Neural progenitor cell (in vitro differentiated cells): ENCODE data around the gene CPLX3. TPM values are rescaled to one million over a fixed set of nuclear protein-coding genes. Genes with fewer than 3 reads are reported as not detected.

Experiments used
- DNase-seq: peaks from one replicate; pipeline ENCODE4 v3.0.0-alpha.2; 2016; ENCODE audit warnings: low spot score
- H2AFZ ChIP-seq: fragments of 200-600 bp; sonication (generic); replicated peaks from 2 replicates; pipeline ENCODE4 v1.6.1; 2016; ENCODE audit warnings: antibody characterized with exemption
- H3F3A ChIP-seq: fragments of 200-600 bp; sonication (generic); 2 replicates; pipeline ENCODE4 v1.6.1; 2016; ENCODE audit warnings: antibody characterized with exemption, low read depth
- H3K27ac ChIP-seq: fragments of 200-600 bp; sonication (generic); 2 replicates; pipeline ENCODE4 v1.5.1; 2016; ENCODE audit warnings: mild to moderate bottlenecking
- H3K27me3 ChIP-seq: fragments of 200-600 bp; sonication (generic); 2 replicates; pipeline ENCODE4 v1.6.1; 2016; ENCODE audit warnings: mild to moderate bottlenecking, moderate library complexity
- H3K36me3 ChIP-seq: fragments of 200-600 bp; sonication (generic); 2 replicates; pipeline ENCODE4 v1.5.1; 2016
- H3K4me1 ChIP-seq: fragments of 200-600 bp; sonication (generic); 2 replicates; pipeline ENCODE4 v1.6.1; 2016; ENCODE audit warnings: mixed run types
- H3K4me2 ChIP-seq: fragments of 200-600 bp; sonication (generic); 2 replicates; pipeline ENCODE4 v1.6.1; 2016
- H3K4me3 ChIP-seq: fragments of 200-600 bp; sonication (generic); 2 replicates; pipeline ENCODE4 v1.5.1; 2016
- H3K79me2 ChIP-seq: fragments of 200-600 bp; sonication (generic); 2 replicates; pipeline ENCODE4 v1.6.1; 2016; ENCODE audit warnings: low read depth
- H3K9ac ChIP-seq: fragments of 200-600 bp; sonication (generic); 2 replicates; pipeline ENCODE4 v1.6.1; 2016
- H3K9me3 ChIP-seq: fragments of 200-600 bp; sonication (generic); 2 replicates; pipeline ENCODE4 v1.5.1; 2016; ENCODE audit warnings: low read depth
- H4K20me1 ChIP-seq: fragments of 200-600 bp; sonication (generic); 2 replicates; pipeline ENCODE4 v1.6.1; 2016; ENCODE audit warnings: low read depth
- H3K27ac Mint-ChIP-seq: 3 replicates; pipeline ENCODE4 v1.8.0; 2021; ENCODE audit warnings: mixed read lengths
- H3K27me3 Mint-ChIP-seq: 2 replicates; pipeline ENCODE4 v1.8.0; 2022; ENCODE audit warnings: low read depth, mild to moderate bottlenecking, inconsistent platforms, moderate library complexity, mixed read lengths; ENCODE audit not compliant: insufficient read depth
- H3K36me3 Mint-ChIP-seq: 3 replicates; pipeline ENCODE4 v1.8.0; 2021; ENCODE audit warnings: mixed read lengths
- H3K4me1 Mint-ChIP-seq: 3 replicates; pipeline ENCODE4 v1.8.0; 2021; ENCODE audit warnings: mixed read lengths
- H3K4me3 Mint-ChIP-seq: 3 replicates; pipeline ENCODE4 v1.8.0; 2021; ENCODE audit warnings: mild to moderate bottlenecking, moderate library complexity, mixed read lengths
- H3K9me3 Mint-ChIP-seq: 3 replicates; pipeline ENCODE4 v1.8.0; 2020; ENCODE audit warnings: mixed read lengths
- EZH2 ChIP-seq: fragments of 200-600 bp; sonication (generic); IDR thresholded peaks from 2 replicates; pipeline ENCODE4 v1.6.1; 2017; ENCODE audit warnings: antibody characterized with exemption, mild to moderate bottlenecking, moderate library complexity
- EZH2phosphoT487 ChIP-seq: fragments of 200-600 bp; sonication (generic); IDR thresholded peaks from 2 replicates; pipeline ENCODE4 v1.6.1; 2017; ENCODE audit warnings: antibody characterized with exemption
- total RNA-seq: library from RNA; depleted of rRNA; stranded (reverse); fragments of >200 nt; gene quantifications from 2 replicates; pipeline ENCODE4 v1.2.3, GENCODE V29; 2015; ENCODE audit warnings: low replicate concordance
- TF ChIP-seq, protein P1 (sequence below): fragments of 200-600 bp; sonication (generic); IDR thresholded peaks from 2 replicates; pipeline ENCODE4 v1.5.1; 2017; ENCODE audit warnings: antibody characterized with exemption, mild to moderate bottlenecking

Gene CPLX3
- total RNA-seq, 1 donor from 2014 or later, result not detected

GRCh38 chr15:74826921-74827320 lies 494 bp downstream of the CPLX3 start:
- no peaks in the 10 kb centered on the region for H3K36me3 Mint-ChIP-seq
- H3K4me3 Mint-ChIP-seq, result peak overlapping the region; percentile 15
- peaks cover 50% of the 10 kb centered on the region for H3K27me3 Mint-ChIP-seq

GRCh38 chr15:74827614-74828013 lies 1.2 kb downstream of the CPLX3 start:
- Mint-ChIP-seq H3K27me3 (peaks cover 47% of the 10 kb centered on the region), H3K36me3 (no peaks in the 10 kb centered on the region), H3K9me3 (no peaks in the 10 kb centered on the region), H3K27ac (no peak overlapping the region), H3K4me3 (no peak overlapping the region), H3K4me1 (peaks cover 14% of the 10 kb centered on the region)
- Histone ChIP-seq H3K27me3 (peaks cover 58% of the 10 kb centered on the region), H3K9ac (no peak overlapping the region), H2AFZ (no peak overlapping the region), H3K9me3 (no peaks in the 10 kb centered on the region), H3K79me2 (no peaks in the 10 kb centered on the region), H3K4me2 (no peak overlapping the region), H3K27ac (no peak overlapping the region), H3F3A (peaks cover 4% of the 10 kb centered on the region), H4K20me1 (peaks cover 20% of the 10 kb centered on the region), H3K4me3 (no peak overlapping the region), H3K36me3 (no peaks in the 10 kb centered on the region), H3K4me1 (peaks cover 10% of the 10 kb centered on the region)
- DNase-seq, result no peak
- TF ChIP-seq, protein P1, sequence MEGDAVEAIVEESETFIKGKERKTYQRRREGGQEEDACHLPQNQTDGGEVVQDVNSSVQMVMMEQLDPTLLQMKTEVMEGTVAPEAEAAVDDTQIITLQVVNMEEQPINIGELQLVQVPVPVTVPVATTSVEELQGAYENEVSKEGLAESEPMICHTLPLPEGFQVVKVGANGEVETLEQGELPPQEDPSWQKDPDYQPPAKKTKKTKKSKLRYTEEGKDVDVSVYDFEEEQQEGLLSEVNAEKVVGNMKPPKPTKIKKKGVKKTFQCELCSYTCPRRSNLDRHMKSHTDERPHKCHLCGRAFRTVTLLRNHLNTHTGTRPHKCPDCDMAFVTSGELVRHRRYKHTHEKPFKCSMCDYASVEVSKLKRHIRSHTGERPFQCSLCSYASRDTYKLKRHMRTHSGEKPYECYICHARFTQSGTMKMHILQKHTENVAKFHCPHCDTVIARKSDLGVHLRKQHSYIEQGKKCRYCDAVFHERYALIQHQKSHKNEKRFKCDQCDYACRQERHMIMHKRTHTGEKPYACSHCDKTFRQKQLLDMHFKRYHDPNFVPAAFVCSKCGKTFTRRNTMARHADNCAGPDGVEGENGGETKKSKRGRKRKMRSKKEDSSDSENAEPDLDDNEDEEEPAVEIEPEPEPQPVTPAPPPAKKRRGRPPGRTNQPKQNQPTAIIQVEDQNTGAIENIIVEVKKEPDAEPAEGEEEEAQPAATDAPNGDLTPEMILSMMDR, result no peak
- TF ChIP-seq EZH2phosphoT487, result no peak
- no peak for TF ChIP-seq EZH2

More at GRCh38 chr15:74826921-74827320, 494 bp downstream of the CPLX3 start:
- no peaks in the 10 kb centered on the region for H3K79me2 ChIP-seq
- no peak overlapping the region for H3K9ac ChIP-seq
- H3K4me2 ChIP-seq, result peak overlapping the region; percentile 59
- no peaks in the 10 kb centered on the region for H3K9me3 ChIP-seq
- Mint-ChIP-seq H3K9me3 (no peaks in the 10 kb centered on the region), H3K27ac (no peak overlapping the region), H3K4me1 (peaks cover 18% of the 10 kb centered on the region)
- H3K27me3 ChIP-seq, result peaks cover 58% of the 10 kb centered on the region
- H2AFZ ChIP-seq, result no peak overlapping the region
- TF ChIP-seq, protein P1, result no peak
- TF ChIP-seq EZH2phosphoT487 (no peak), EZH2 (no peak)
- no peaks in the 10 kb centered on the region for H3K36me3 ChIP-seq
- no peak overlapping the region for H3K27ac ChIP-seq
- H3K4me3 ChIP-seq, result no peak overlapping the region
- peaks cover 14% of the 10 kb centered on the region for H3K4me1 ChIP-seq
- DNase-seq, result peak; percentile 65
- peaks cover 7% of the 10 kb centered on the region for H3F3A ChIP-seq
- peaks cover 22% of the 10 kb centered on the region for H4K20me1 ChIP-seq

DNA sequence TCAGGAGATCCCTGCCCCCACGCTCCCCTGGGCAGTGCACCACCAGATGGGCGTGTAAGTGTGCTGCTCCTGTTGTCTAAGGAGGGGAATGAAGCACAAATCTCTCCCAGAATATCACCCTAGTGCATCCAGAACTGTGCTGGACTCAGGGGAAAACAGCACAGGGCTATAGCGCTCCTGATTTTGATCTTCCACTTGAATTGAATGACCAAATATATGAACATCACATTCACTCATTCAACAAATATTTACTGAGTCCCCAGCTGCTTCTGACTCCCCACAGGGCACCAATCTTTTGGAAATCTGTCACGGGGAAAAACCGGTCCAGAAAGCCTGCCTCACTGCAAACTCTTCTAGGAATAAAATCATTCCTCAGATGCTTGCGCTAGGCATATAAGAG lies 2.4 kb downstream of the CPLX3 start:
- Mint-ChIP-seq H3K27me3 (peaks cover 48% of the 10 kb centered on the region), H3K4me1 (peaks cover 17% of the 10 kb centered on the region), H3K4me3 (no peak overlapping the region), H3K36me3 (no peaks in the 10 kb centered on the region), H3K9me3 (no peaks in the 10 kb centered on the region), H3K27ac (no peak overlapping the region)
- Histone ChIP-seq H3K27ac (no peak overlapping the region), H3K27me3 (peaks cover 58% of the 10 kb centered on the region), H2AFZ (no peak overlapping the region), H3K4me3 (no peak overlapping the region), H3F3A (peaks cover 4% of the 10 kb centered on the region), H4K20me1 (peaks cover 20% of the 10 kb centered on the region), H3K9ac (no peak overlapping the region), H3K4me1 (peaks cover 10% of the 10 kb centered on the region), H3K4me2 (no peak overlapping the region), H3K79me2 (no peaks in the 10 kb centered on the region), H3K36me3 (no peaks in the 10 kb centered on the region), H3K9me3 (no peaks in the 10 kb centered on the region)
- TF ChIP-seq, protein P1, result no peak
- TF ChIP-seq EZH2 (no peak), EZH2phosphoT487 (no peak)
- DNase-seq, result no peak
